Measurements from ENCODE around the gene FRMPD1.

DNA sequence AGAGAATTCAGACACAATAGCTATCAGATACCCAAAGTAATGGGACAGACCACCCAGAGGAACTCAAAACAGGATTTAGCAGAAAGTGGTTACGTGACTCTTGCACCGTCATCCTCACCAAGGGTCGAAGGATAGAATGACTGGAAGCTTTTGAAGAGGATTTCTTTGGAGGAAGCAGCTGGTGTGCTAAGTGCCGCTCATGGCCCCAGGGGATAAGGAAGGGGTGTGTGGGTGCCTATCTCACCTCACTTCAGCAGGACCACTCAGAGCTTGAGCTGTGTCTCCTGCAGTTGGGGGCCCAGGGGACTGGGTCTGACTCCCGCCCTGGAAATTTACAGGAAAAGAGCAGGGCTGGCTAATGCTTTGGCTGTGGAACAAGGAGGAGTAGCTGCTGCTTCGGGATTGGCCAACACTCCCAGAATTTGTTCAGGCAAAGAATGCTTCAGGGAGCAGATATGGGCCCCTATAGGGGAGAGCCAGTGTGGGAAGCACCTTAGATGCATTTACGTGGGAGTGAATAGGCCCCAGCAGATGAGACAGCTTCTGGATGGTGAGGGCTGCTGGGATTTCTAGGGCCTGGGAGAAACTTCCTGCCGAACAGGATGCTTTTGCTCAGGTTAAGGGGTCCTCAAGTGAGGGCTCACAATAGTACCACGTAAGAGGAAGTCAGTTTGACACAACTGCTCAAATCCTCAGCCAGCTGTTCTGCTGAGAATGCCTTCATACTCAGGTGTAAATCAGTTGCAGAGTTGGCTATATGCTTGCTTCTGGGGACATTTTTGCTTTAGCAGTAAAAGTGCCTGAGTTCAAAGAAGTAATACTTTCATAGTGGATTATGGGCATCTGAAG is 29.3 kb upstream of the FRMPD1 start:
- TF ChIP-seq GATA3 (IDR thresholded peaks at IDR 0.05; ENCODE audit: low read depth, low read length): no peak
- no peak for TF ChIP-seq GATA2 (IDR thresholded peaks at IDR 0.05; ENCODE audit: low read depth, low read length)

All from SH-SY5Y (cell line).